Left colon (tissue), 2 donors: Measurements from ENCODE around the gene RHD. TPM values are rescaled to one million over a fixed set of nuclear protein-coding genes. Genes with fewer than 3 reads are reported as not detected.
"Not testable (repeated sequence)": the region's sequence is repeated elsewhere in the genome, so short reads cannot be mapped to it uniquely, and the experiment has no call there.

ENCODE experiments used
- ATAC-seq: fragments of 200-7000 bp; cut with Tn5 transposase; one replicate; pipeline ENCODE4 v1.9.1; 2020; ENCODE audit warnings: mild to moderate bottlenecking, moderate library complexity
- DNase-seq, 2 donors: peaks; one replicate each; pipeline ENCODE4 v3.0.0-alpha.2; 2020
- intact Hi-C, 2 donors: fragments of 100-400 bp; cut with DNase I in 1 of 2; cut with micrococcal nuclease in 1 of 2; formaldehyde crosslinking; loops; one replicate each; pipeline versions ENCODE4 v1.11.2 to v1.14.0; 2022; cut with DNase I, micrococcal nuclease
- total RNA-seq, 2 donors: library from RNA; stranded (reverse); fragmentation: NEBNext Ultra II Directional; extraction: Animal tissue kit (Norgen Biotek cat#: 25700); gene quantifications; one replicate each; pipeline ENCODE4 v1.2.1, GENCODE V29; 2021
- donor health status: DM: no; HTN: no; CAD: no.
- donor health status: DM: yes; HTN: yes; CAD: no.

The RHD gene
- total RNA-seq, 2 donors from 2014 or later = not detected

- intact Hi-C loops = no loop called here
- ATAC-seq = no peak
- DNase-seq = no peak
Measured at GRCh38 chr1:25253911-25254310, 18.4 kb upstream of the RHD start.

- DNase-seq (no peak), ATAC-seq (no peak)
- intact Hi-C loops = no loop called here
Measured at GRCh38 chr1:25255706-25256577, 16.4 kb upstream of the RHD start.

GRCh38 chr1:25256578-25256965 lies 15.7 kb upstream of the RHD start:
- intact Hi-C loops = no loop called here

GRCh38 chr1:25257196-25257595 lies 15.1 kb upstream of the RHD start:
- ATAC-seq = no peak
- DNase-seq = no peak
- intact Hi-C loops = no loop called here

More at GRCh38 chr1:25256578-25256965, 15.7 kb upstream of the RHD start:
- DNase-seq (no peak), ATAC-seq (no peak)

- ATAC-seq, intact Hi-C loops, DNase-seq: not testable (repeated sequence)
Measured at GRCh38 chr1:25259813-25260212, 12.5 kb upstream of the RHD start.

GRCh38 chr1:25260336-25260735 lies 12.0 kb upstream of the RHD start:
- ATAC-seq, intact Hi-C loops, DNase-seq: not testable (repeated sequence)

- intact Hi-C loops = not testable (repeated sequence)
- ATAC-seq = peak; percentile 71
- peak in 1 of 2 donors; percentile 31 for DNase-seq
Measured at GRCh38 chr1:25266554-25267287, 5.6 kb upstream of the RHD start.

- peak in 1 of 2 donors; percentile 77 for DNase-seq
- intact Hi-C loops = not testable (repeated sequence)
- ATAC-seq = peak; percentile 95
Measured at GRCh38 chr1:25267288-25268142, 4.8 kb upstream of the RHD start.

- DNase-seq, ATAC-seq, intact Hi-C loops: not testable (repeated sequence)
Measured at GRCh38 chr1:25268143-25268760, 4.1 kb upstream of the RHD start.

GRCh38 chr1:25275648-25276047 lies 3.3 kb downstream of the RHD start:
- DNase-seq, intact Hi-C loops: not testable (repeated sequence)

GRCh38 chr1:25277295-25277694 lies 5.0 kb downstream of the RHD start:
- DNase-seq, ATAC-seq, intact Hi-C loops: not testable (repeated sequence)

More at GRCh38 chr1:25275648-25276047, 3.3 kb downstream of the RHD start:
- not testable (repeated sequence) for ATAC-seq

GRCh38 chr1:25278358-25278757 lies 6.0 kb downstream of the RHD start:
- intact Hi-C loops, DNase-seq, ATAC-seq: not testable (repeated sequence)

GRCh38 chr1:25278790-25279189 lies 6.5 kb downstream of the RHD start:
- ATAC-seq, intact Hi-C loops, DNase-seq: not testable (repeated sequence)

GRCh38 chr1:25279693-25280111 lies 7.4 kb downstream of the RHD start:
- intact Hi-C loops, DNase-seq, ATAC-seq: not testable (repeated sequence)

- intact Hi-C loops, ATAC-seq, DNase-seq: not testable (repeated sequence)
Measured at GRCh38 chr1:25285862-25286261, 13.6 kb downstream of the RHD start.

- ATAC-seq, intact Hi-C loops, DNase-seq: not testable (repeated sequence)
Measured at GRCh38 chr1:25287164-25287563, 14.9 kb downstream of the RHD start.

GRCh38 chr1:25288573-25289101 lies 16.3 kb downstream of the RHD start:
- ATAC-seq, intact Hi-C loops, DNase-seq: not testable (repeated sequence)

- peak; percentile 66 for ATAC-seq
Measured at GRCh38 chr1:25290043-25290442, 17.7 kb downstream of the RHD start.

More at GRCh38 chr1:25290043-25290442, 17.7 kb downstream of the RHD start:
- DNase-seq, intact Hi-C loops: not testable (repeated sequence)
